Astrocyte (in vitro differentiated cells and primary cell): ENCODE measurements around the gene CNGA4. TPM values are rescaled to one million over a fixed set of nuclear protein-coding genes. Genes with fewer than 3 reads are reported as not detected.
"Not testable (repeated sequence)": the region's sequence is repeated elsewhere in the genome, so short reads cannot be mapped to it uniquely, and the experiment has no call there.

ENCODE experiments used
- DNase-seq: peaks from one replicate; pipeline ENCODE4 v3.0.0-alpha.2; 2010; ENCODE audit warnings: low read depth
- FAIRE-seq: peaks from 2 replicates; lab custom pipeline; 2011; peaks lifted over from hg19 to GRCh38; lab: Jason Lieb, UNC
- H2AFZ ChIP-seq: 2 replicates; pipeline ENCODE4 v1.6.0; 2012; ENCODE audit warnings: low read depth, low read length, inconsistent platforms
- H3K27ac ChIP-seq: 2 replicates; pipeline ENCODE4 v1.5.1; 2011; ENCODE audit warnings: low read depth, low read length, inconsistent platforms
- H3K27me3 ChIP-seq: 2 replicates; pipeline ENCODE4 v1.6.0; 2011; ENCODE audit warnings: low read length, inconsistent platforms; ENCODE audit not compliant: insufficient read depth
- H3K36me3 ChIP-seq: 2 replicates; pipeline ENCODE4 v1.5.1; 2011; ENCODE audit warnings: low read length, inconsistent platforms; ENCODE audit not compliant: insufficient read depth
- H3K4me1 ChIP-seq: 2 replicates; pipeline ENCODE4 v1.5.1; 2011; ENCODE audit warnings: low read length, inconsistent platforms; ENCODE audit not compliant: insufficient read depth
- H3K4me2 ChIP-seq: 2 replicates; pipeline ENCODE4 v1.6.0; 2012; ENCODE audit warnings: low read length, inconsistent platforms
- H3K4me3 ChIP-seq: 2 replicates; pipeline ENCODE4 v1.5.1; 2011; ENCODE audit warnings: low read depth, mild to moderate bottlenecking, low read length, inconsistent platforms; ENCODE audit not compliant: insufficient read depth
- H3K79me2 ChIP-seq: 2 replicates; pipeline ENCODE4 v1.6.0; 2012; ENCODE audit warnings: mild to moderate bottlenecking, low read length, inconsistent platforms; ENCODE audit not compliant: insufficient read depth
- H3K9ac ChIP-seq: 2 replicates; pipeline ENCODE4 v1.6.0; 2012; ENCODE audit warnings: mild to moderate bottlenecking, low read length, inconsistent platforms
- H3K9me3 ChIP-seq: 2 replicates; pipeline ENCODE4 v1.5.1; 2012; ENCODE audit warnings: low read depth, mild to moderate bottlenecking, low read length, inconsistent platforms; ENCODE audit not compliant: insufficient read depth
- H4K20me1 ChIP-seq: 2 replicates; pipeline ENCODE4 v1.6.0; 2012; ENCODE audit warnings: low read length, inconsistent platforms; ENCODE audit not compliant: insufficient read depth
- H3K27ac Mint-ChIP-seq: one replicate; pipeline ENCODE4 v1.8.0; 2021; ENCODE audit warnings: mild to moderate bottlenecking, mixed read lengths; ENCODE audit not compliant: unreplicated experiment
- H3K27me3 Mint-ChIP-seq: one replicate; pipeline ENCODE4 v1.8.0; 2021; ENCODE audit warnings: low read depth, mixed read lengths; ENCODE audit not compliant: unreplicated experiment
- H3K36me3 Mint-ChIP-seq: one replicate; pipeline ENCODE4 v1.8.0; 2021; ENCODE audit warnings: low read depth, mixed read lengths; ENCODE audit not compliant: unreplicated experiment
- H3K4me1 Mint-ChIP-seq: one replicate; pipeline ENCODE4 v1.8.0; 2021; ENCODE audit warnings: low read depth, mixed read lengths; ENCODE audit not compliant: unreplicated experiment
- H3K4me3 Mint-ChIP-seq: one replicate; pipeline ENCODE4 v1.8.0; 2021; ENCODE audit warnings: mild to moderate bottlenecking, moderate library complexity, mixed read lengths; ENCODE audit not compliant: unreplicated experiment
- H3K9me3 Mint-ChIP-seq: one replicate; pipeline ENCODE4 v1.8.0; 2021; ENCODE audit warnings: mild to moderate bottlenecking, mixed read lengths; ENCODE audit not compliant: unreplicated experiment
- EZH2 ChIP-seq: IDR thresholded peaks from 2 replicates; pipeline ENCODE4 v1.6.1; 2012; ENCODE audit warnings: mild to moderate bottlenecking, low read length, inconsistent platforms; ENCODE audit not compliant: insufficient read depth
- total RNA-seq: library from RNA; stranded (reverse); gene quantifications from 2 replicates; pipeline ENCODE4 v1.2.1, GENCODE V29; 2021
- TF ChIP-seq, protein P1 (sequence below): IDR thresholded peaks from 2 replicates; pipeline ENCODE4 v1.5.1; 2011; ENCODE audit warnings: low read depth, mild to moderate bottlenecking, inconsistent platforms, low read length, moderate library complexity; ENCODE audit not compliant: insufficient read depth

CNGA4 gene
- total RNA-seq, 1 donor from 2014 or later: 0.16 TPM

DNA sequence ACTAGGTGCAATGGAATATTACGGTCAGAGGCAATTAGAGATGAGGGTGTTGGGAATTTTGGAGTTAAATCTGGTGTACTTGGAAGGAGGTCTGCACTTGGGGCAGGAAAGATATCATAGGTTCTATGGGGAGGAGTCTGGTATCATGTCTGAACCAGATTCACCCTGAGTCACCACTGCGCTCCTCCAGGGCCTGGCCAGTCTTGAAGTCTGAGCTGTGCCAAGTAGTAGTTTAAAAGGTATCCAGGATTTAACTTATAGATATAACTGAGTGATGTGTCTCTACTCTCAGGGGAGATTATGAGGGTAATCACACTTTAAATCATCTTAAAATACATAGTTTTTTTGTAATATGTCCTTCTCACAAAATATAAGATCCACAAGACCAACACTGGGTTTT, 6.6 kb downstream of the CNGA4 start:
- no peaks in the 10 kb centered on the region for H3K36me3 Mint-ChIP-seq
- H3K27me3 Mint-ChIP-seq: peaks cover 19% of the 10 kb centered on the region
- TF ChIP-seq, protein P1, sequence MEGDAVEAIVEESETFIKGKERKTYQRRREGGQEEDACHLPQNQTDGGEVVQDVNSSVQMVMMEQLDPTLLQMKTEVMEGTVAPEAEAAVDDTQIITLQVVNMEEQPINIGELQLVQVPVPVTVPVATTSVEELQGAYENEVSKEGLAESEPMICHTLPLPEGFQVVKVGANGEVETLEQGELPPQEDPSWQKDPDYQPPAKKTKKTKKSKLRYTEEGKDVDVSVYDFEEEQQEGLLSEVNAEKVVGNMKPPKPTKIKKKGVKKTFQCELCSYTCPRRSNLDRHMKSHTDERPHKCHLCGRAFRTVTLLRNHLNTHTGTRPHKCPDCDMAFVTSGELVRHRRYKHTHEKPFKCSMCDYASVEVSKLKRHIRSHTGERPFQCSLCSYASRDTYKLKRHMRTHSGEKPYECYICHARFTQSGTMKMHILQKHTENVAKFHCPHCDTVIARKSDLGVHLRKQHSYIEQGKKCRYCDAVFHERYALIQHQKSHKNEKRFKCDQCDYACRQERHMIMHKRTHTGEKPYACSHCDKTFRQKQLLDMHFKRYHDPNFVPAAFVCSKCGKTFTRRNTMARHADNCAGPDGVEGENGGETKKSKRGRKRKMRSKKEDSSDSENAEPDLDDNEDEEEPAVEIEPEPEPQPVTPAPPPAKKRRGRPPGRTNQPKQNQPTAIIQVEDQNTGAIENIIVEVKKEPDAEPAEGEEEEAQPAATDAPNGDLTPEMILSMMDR: no peak
- no peak for TF ChIP-seq EZH2
- no peak overlapping the region for H3K4me3 Mint-ChIP-seq
- H3K4me1 Mint-ChIP-seq: no peaks in the 10 kb centered on the region
- H3K36me3 ChIP-seq: no peaks in the 10 kb centered on the region
- no peaks in the 10 kb centered on the region for H3K9me3 Mint-ChIP-seq
- H3K27ac Mint-ChIP-seq: no peak overlapping the region
- no peaks in the 10 kb centered on the region for H3K9me3 ChIP-seq
- no peak overlapping the region for H3K4me3 ChIP-seq
- DNase-seq (no peak), FAIRE-seq (no peak)
- no peak overlapping the region for H3K4me2 ChIP-seq
- no peaks in the 10 kb centered on the region for H3K79me2 ChIP-seq
- H3K27ac ChIP-seq: no peak overlapping the region
- peaks cover 2% of the 10 kb centered on the region for H3K27me3 ChIP-seq
- H2AFZ ChIP-seq: no peak overlapping the region
- H4K20me1 ChIP-seq: no peaks in the 10 kb centered on the region
- no peak overlapping the region for H3K9ac ChIP-seq
- H3K4me1 ChIP-seq: no peaks in the 10 kb centered on the region

DNA sequence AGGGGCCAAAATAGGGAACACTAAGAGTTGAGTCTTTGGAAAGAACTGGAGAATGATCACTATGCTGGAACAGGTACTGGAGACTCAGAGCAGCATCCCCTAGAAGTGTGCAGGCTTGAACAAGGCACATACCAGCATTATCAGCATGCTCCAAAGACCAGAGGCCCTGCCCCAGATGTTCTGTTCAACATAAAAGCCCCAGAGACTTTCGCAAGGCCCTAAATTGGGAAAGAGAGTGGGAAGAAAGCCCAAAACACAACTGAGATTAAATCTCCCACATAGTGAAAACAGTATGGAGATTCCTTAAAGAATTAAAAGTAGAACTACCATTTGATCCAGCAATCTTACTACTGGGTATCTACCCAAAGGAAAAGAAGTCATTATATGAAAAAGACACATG, 9.4 kb downstream of the CNGA4 start:
- Mint-ChIP-seq H3K4me1 (peaks cover 9% of the 10 kb centered on the region), H3K9me3 (no peaks in the 10 kb centered on the region), H3K27ac (no peak overlapping the region), H3K4me3 (no peak overlapping the region), H3K36me3 (no peaks in the 10 kb centered on the region), H3K27me3 (peaks cover 13% of the 10 kb centered on the region)
- no peak overlapping the region for H3K4me3 ChIP-seq
- TF ChIP-seq, protein P1: no peak
- TF ChIP-seq EZH2: no peak
- no peak for FAIRE-seq
- DNase-seq: no peak
- no peak overlapping the region for H3K4me2 ChIP-seq
- H3K9me3 ChIP-seq: no peaks in the 10 kb centered on the region
- no peaks in the 10 kb centered on the region for H4K20me1 ChIP-seq
- H3K9ac ChIP-seq: no peak overlapping the region
- no peaks in the 10 kb centered on the region for H3K36me3 ChIP-seq
- no peak overlapping the region for H3K27ac ChIP-seq
- no peaks in the 10 kb centered on the region for H3K79me2 ChIP-seq
- H3K27me3 ChIP-seq: peaks cover 2% of the 10 kb centered on the region
- no peak overlapping the region for H2AFZ ChIP-seq
- no peaks in the 10 kb centered on the region for H3K4me1 ChIP-seq

DNA sequence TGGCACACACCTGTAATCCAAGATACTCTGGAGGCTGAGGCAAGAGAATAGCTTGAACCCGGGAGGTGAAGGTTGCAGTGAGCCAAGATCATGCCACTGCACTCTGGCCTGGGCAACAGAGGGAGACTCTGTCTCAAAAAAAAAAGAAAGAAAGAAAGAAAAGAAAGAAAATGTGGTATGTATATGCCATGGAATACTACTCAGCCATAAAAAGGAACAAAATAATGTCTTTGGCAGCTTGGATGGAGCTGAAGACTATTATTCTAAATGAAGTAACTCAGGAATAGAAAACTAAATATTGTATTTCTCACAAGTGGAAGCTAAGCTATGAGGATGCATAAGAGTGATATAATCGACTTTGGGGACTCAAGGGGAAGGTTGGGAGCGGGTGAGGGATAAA, 10.0 kb downstream of the CNGA4 start:
- H3K36me3 Mint-ChIP-seq, H3K4me1 Mint-ChIP-seq, H3K27ac ChIP-seq, H2AFZ ChIP-seq, H3K79me2 ChIP-seq, H3K4me2 ChIP-seq, H3K9me3 ChIP-seq, FAIRE-seq, H3K9me3 Mint-ChIP-seq, H3K36me3 ChIP-seq, H4K20me1 ChIP-seq, H3K27me3 ChIP-seq, H3K27me3 Mint-ChIP-seq, DNase-seq, H3K4me3 ChIP-seq, H3K4me1 ChIP-seq, H3K4me3 Mint-ChIP-seq, H3K9ac ChIP-seq, H3K27ac Mint-ChIP-seq: not testable (repeated sequence)
